Osteocyte (in vitro differentiated cells): ENCODE data around the gene HLA-DRA. TPM values are rescaled to one million over a fixed set of nuclear protein-coding genes. Genes with fewer than 3 reads are reported as not detected.
"Not testable (repeated sequence)": the region's sequence is repeated elsewhere in the genome, so short reads cannot be mapped to it uniquely, and the experiment has no call there.

Experiments used
- DNase-seq: peaks from one replicate; pipeline ENCODE4 v3.0.0; 2021; ENCODE audit warnings: mixed read lengths; ENCODE audit not compliant: unreplicated experiment; ENCODE audit errors: extremely low spot score
- H3K27ac Mint-ChIP-seq: one replicate; pipeline ENCODE4 v1.8.0; 2021; ENCODE audit warnings: mild to moderate bottlenecking, mixed read lengths; ENCODE audit not compliant: unreplicated experiment
- H3K27me3 Mint-ChIP-seq: one replicate; pipeline ENCODE4 v1.8.0; 2021; ENCODE audit warnings: mixed read lengths; ENCODE audit not compliant: unreplicated experiment
- H3K36me3 Mint-ChIP-seq: one replicate; pipeline ENCODE4 v1.8.0; 2021; ENCODE audit warnings: mixed read lengths; ENCODE audit not compliant: unreplicated experiment
- H3K4me1 Mint-ChIP-seq: one replicate; pipeline ENCODE4 v1.8.0; 2021; ENCODE audit warnings: mixed read lengths; ENCODE audit not compliant: unreplicated experiment
- H3K4me3 Mint-ChIP-seq: one replicate; pipeline ENCODE4 v1.8.0; 2021; ENCODE audit warnings: mild to moderate bottlenecking, moderate library complexity, mixed read lengths; ENCODE audit not compliant: unreplicated experiment
- H3K9me3 Mint-ChIP-seq: one replicate; pipeline ENCODE4 v1.8.0; 2021; ENCODE audit warnings: mixed read lengths; ENCODE audit not compliant: unreplicated experiment
- total RNA-seq: library from RNA; stranded (reverse); gene quantifications from 2 replicates; pipeline ENCODE4 v1.2.1, GENCODE V29; 2021
- TF ChIP-seq, protein P1 (sequence below): fragments of 200-600 bp; sonication (generic); IDR thresholded peaks from 2 replicates; pipeline ENCODE4 v1.5.0; 2021; ENCODE audit warnings: antibody characterized with exemption, mild to moderate bottlenecking, moderate library complexity

HLA-DRA gene
- total RNA-seq, 1 donor from 2014 or later: not detected

DNA sequence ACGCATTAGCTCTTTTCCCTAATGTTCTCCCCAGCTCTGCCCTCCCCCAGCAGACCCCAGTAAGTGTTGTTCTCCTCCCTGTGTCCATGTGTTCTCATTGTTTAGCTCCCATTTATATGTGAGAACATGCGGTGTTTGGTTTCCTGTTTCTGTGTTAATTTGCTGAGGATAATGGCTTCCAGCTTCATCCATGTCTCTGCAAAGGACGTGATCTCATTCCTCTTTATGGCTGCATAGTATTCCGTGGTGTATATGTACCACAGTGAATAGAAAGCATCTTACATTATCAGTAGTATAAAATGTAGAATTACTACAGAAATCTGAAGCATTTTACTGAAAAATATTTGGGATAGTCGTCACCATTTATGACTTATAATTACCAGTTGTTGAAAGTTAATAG lies 21.8 kb downstream of the HLA-DRA start:
- Mint-ChIP-seq H3K27ac (no peak overlapping the region), H3K36me3 (no peaks in the 10 kb centered on the region)

DNA sequence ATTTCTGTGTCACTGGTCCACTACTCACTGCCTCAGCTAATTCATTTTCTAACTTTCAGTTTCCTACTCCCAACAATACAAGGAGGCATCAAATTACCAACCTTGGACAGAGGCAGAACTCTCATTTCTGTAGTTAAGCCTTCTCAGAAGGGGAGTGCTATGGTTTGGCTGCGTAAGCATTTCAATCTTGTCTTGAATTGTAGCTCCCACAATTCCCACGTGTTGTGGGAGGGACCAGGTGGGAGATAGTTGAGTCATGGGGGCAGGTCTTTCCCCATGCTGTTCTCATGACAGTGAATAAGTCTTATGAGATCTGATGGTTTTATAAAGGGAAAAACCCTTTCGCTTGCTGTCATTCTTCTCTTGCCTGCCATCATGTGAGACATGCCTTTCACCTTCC lies 22.9 kb downstream of the HLA-DRA start:
- Mint-ChIP-seq H3K27ac (no peak overlapping the region), H3K9me3 (no peaks in the 10 kb centered on the region), H3K4me3 (no peak overlapping the region), H3K36me3 (no peaks in the 10 kb centered on the region), H3K4me1 (no peaks in the 10 kb centered on the region), H3K27me3 (peaks cover 3% of the 10 kb centered on the region)
- DNase-seq: no peak
- TF ChIP-seq, protein P1, sequence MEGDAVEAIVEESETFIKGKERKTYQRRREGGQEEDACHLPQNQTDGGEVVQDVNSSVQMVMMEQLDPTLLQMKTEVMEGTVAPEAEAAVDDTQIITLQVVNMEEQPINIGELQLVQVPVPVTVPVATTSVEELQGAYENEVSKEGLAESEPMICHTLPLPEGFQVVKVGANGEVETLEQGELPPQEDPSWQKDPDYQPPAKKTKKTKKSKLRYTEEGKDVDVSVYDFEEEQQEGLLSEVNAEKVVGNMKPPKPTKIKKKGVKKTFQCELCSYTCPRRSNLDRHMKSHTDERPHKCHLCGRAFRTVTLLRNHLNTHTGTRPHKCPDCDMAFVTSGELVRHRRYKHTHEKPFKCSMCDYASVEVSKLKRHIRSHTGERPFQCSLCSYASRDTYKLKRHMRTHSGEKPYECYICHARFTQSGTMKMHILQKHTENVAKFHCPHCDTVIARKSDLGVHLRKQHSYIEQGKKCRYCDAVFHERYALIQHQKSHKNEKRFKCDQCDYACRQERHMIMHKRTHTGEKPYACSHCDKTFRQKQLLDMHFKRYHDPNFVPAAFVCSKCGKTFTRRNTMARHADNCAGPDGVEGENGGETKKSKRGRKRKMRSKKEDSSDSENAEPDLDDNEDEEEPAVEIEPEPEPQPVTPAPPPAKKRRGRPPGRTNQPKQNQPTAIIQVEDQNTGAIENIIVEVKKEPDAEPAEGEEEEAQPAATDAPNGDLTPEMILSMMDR: no peak

More for the DNA sequence above, 21.8 kb downstream of the HLA-DRA start:
- no peaks in the 10 kb centered on the region for H3K9me3 Mint-ChIP-seq
- no peaks in the 10 kb centered on the region for H3K4me1 Mint-ChIP-seq
- no peak overlapping the region for H3K4me3 Mint-ChIP-seq
- H3K27me3 Mint-ChIP-seq: peaks cover 3% of the 10 kb centered on the region
- no peak for DNase-seq
- TF ChIP-seq, protein P1: no peak

DNA sequence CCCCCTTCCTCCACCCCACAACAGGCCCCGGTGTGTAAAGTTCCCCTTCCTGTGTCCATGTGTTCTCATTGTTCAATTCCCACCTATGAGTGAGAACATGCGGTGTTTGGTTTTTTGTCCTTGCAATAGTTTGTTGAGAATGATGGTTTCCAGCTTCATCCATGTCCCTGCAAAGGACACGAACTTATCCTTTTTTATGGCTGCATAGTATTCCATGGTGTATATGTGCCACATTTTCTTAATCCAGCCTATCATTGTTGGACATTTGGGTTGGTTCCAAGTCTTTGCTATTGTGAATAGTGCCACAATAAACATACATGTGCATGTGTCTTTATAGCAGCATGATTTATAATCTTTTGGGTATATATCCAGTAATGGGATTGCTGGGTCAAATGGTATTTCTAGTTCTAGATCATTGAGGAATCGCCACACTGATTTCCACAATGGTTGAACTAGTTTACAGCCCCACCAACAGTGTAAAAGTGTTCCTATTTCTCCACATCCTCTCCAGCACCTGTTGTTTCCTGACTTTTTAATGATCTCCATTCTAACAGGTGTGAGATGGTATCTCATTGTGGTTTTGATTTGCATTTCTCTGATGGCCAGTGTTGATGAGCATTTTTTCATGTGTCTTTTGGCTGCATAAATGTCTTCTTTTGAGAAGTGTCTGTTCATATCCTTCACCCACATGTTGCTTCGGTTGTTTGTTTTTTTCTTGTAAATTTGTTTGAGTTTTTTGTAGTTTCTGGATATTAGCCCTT lies 28.2 kb downstream of the HLA-DRA start:
- not testable (repeated sequence) for DNase-seq, H3K4me3 Mint-ChIP-seq, H3K9me3 Mint-ChIP-seq, H3K36me3 Mint-ChIP-seq, H3K27me3 Mint-ChIP-seq, H3K4me1 Mint-ChIP-seq, H3K27ac Mint-ChIP-seq

DNA sequence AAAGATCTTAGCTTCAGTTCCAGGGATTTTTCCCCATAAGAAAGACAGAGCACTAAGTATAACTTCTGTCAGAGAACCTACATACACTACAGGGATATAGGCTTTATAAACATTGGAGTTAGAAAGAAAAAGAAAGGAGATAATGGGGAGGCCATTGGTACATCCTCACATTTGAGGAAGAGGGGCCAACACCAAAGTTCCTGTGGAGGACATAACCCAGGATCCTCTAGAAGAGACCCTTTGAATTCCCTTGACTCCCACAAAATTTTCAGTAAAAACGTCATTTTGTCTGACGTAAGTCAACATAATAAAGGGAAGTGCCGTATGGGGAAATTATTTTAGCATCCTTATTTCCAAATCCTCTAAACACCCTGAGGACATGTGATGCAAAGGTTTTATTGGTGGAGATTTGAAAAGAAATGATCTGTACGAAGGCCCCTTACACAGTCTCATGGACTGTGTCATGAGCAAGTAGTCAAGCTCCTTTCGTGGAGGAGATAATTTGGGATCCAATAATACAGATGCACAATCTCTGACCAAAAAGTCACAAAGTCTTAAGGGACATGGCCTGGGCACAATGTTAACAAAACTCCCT lies 33.2 kb downstream of the HLA-DRA start:
- Mint-ChIP-seq H3K27me3 (no peaks in the 10 kb centered on the region), H3K9me3 (no peaks in the 10 kb centered on the region), H3K4me3 (no peak overlapping the region), H3K36me3 (no peaks in the 10 kb centered on the region), H3K4me1 (no peaks in the 10 kb centered on the region), H3K27ac (no peak overlapping the region)
- TF ChIP-seq, protein P1: no peak
- DNase-seq: no peak

DNA sequence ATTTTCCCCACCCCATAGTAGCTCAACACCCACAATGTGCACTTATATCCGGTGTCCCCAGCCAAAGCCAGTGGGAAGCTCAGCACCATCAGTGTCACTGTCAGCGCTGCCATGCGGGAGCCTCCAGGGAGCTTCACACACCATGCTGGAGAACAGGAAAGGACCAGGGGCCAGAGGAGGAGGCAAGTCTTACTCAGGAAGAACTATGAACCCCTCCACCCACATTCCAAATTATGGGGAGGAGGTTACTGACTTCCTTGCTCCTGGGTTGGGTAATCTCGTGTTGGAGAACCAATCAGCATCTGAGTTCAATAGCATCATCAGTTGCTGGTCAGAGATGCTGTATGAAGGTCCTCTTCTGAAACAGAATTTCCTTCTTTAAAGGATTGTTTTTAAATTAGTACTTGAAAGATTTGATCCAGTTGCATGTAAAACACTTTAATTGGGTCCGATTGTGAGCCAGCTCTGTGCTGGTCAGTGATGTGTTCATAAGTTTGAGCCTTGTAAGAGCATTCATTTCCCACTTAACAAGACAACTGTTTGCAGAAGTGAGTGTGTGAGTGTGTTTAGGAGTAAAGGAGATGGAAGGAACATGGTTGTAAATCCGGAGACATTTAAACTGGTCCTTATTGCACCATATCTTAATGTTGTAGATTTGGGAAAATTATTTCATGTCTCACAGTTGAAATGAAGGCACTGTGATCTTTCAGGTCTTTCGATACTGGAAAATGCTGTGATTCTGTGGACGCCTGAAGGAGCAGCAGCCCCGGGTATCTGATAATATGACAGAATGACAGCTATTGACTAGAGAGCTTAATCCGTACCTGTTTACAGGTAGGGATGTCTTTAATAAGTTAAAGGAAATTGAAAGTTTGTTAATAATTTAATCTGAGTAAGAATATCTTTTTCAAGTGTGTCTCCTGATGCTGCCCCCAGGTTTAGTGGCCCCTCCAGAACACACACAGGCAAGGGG lies 34.0 kb downstream of the HLA-DRA start:
- not testable (repeated sequence) for H3K4me1 Mint-ChIP-seq, DNase-seq, H3K4me3 Mint-ChIP-seq, H3K27ac Mint-ChIP-seq, H3K36me3 Mint-ChIP-seq, H3K27me3 Mint-ChIP-seq, H3K9me3 Mint-ChIP-seq
